Bone marrow (tissue), 2 donors: ENCODE measurements around the gene THAP4.

Experiments used
- DNase-seq, 2 donors: peaks; one replicate each; lab custom pipeline; 2025; lab: John Stamatoyannopoulos, UW

The THAP4 gene

GRCh38 chr2:241638940-241639339 lies 2.0 kb upstream of the THAP4 start:
- DNase-seq, result no peak

- DNase-seq, result no peak
Measured at GRCh38 chr2:241637795-241638660, 1.1 kb upstream of the THAP4 start.

- DNase-seq, result no peak
Measured at GRCh38 chr2:241636182-241637017, 558 bp downstream of the THAP4 start.

GRCh38 chr2:241635756-241636155 lies 1.2 kb downstream of the THAP4 start:
- DNase-seq, result no peak

GRCh38 chr2:241633561-241633960 lies 3.4 kb downstream of the THAP4 start:
- DNase-seq, result no peak

- no peak for DNase-seq
Measured at GRCh38 chr2:241632478-241633325, 4.3 kb downstream of the THAP4 start.

GRCh38 chr2:241629762-241630435 lies 7.1 kb downstream of the THAP4 start:
- DNase-seq, result no peak

GRCh38 chr2:241627675-241628074 lies 9.3 kb downstream of the THAP4 start:
- DNase-seq, result no peak

GRCh38 chr2:241620419-241620769 lies 16.6 kb downstream of the THAP4 start:
- DNase-seq, result peak in 1 of 2 donors; percentile 37

GRCh38 chr2:241619597-241620418 lies 17.1 kb downstream of the THAP4 start:
- DNase-seq, result no peak

- no peak for DNase-seq
Measured at GRCh38 chr2:241618829-241619228, 18.1 kb downstream of the THAP4 start.

GRCh38 chr2:241618296-241618805 lies 18.6 kb downstream of the THAP4 start:
- DNase-seq, result no peak

GRCh38 chr2:241617431-241618154 lies 19.4 kb downstream of the THAP4 start:
- DNase-seq, result no peak

- no peak for DNase-seq
Measured at GRCh38 chr2:241616168-241617125, 20.5 kb downstream of the THAP4 start.

- DNase-seq, result no peak
Measured at GRCh38 chr2:241615522-241616052, 21.4 kb downstream of the THAP4 start.

- DNase-seq, result no peak
Measured at GRCh38 chr2:241615041-241615440, 21.9 kb downstream of the THAP4 start.

GRCh38 chr2:241613017-241613780 lies 23.8 kb downstream of the THAP4 start:
- DNase-seq, result no peak
